Measurements from ENCODE around the gene FBXW9.
"Not testable (repeated sequence)": the region's sequence is repeated elsewhere in the genome, so short reads cannot be mapped to it uniquely, and the experiment has no call there.

- not testable (repeated sequence) for TF ChIP-seq PRDM1 (tag by site-specific recombination; IDR thresholded peaks at IDR 0.05); ZNF561 (tag by site-specific recombination; IDR thresholded peaks at IDR 0.05; ENCODE audit: borderline replicate concordance)
These were observed 29.2 kb upstream of the FBXW9 start for GRCh38 chr19:12725612-12726011.
